HG03175 (cell line): ENCODE results near the gene TBCD.

ENCODE experiments used
- ATAC-seq: cut with Tn5 transposase; IDR thresholded peaks from one replicate; pipeline ENCODE4 v1.9.1; 2021; ENCODE audit warnings: mild to moderate bottlenecking, moderate library complexity; ENCODE audit not compliant: unreplicated experiment

The TBCD gene

GRCh38 chr17:82898976-82899514 lies 147.2 kb downstream of the TBCD start:
- ATAC-seq = no peak

GRCh38 chr17:82899941-82900340 lies 148.1 kb downstream of the TBCD start:
- no peak for ATAC-seq

GRCh38 chr17:82900741-82901140 lies 148.9 kb downstream of the TBCD start:
- no peak for ATAC-seq

GRCh38 chr17:82901356-82901755 lies 149.5 kb downstream of the TBCD start:
- ATAC-seq = no peak

GRCh38 chr17:82901856-82902255 lies 150.0 kb downstream of the TBCD start:
- ATAC-seq = no peak

GRCh38 chr17:82902972-82903874 lies 151.4 kb downstream of the TBCD start:
- no peak for ATAC-seq

GRCh38 chr17:82905130-82905529 lies 153.3 kb downstream of the TBCD start:
- ATAC-seq = no peak

- ATAC-seq = no peak
Measured at GRCh38 chr17:82907797-82908542, 156.1 kb downstream of the TBCD start.

- no peak for ATAC-seq
Measured at GRCh38 chr17:82908543-82909160, 156.8 kb downstream of the TBCD start.

- no peak for ATAC-seq
Measured at GRCh38 chr17:82909322-82909904, 157.5 kb downstream of the TBCD start.

GRCh38 chr17:82910041-82910481 lies 158.2 kb downstream of the TBCD start:
- ATAC-seq = no peak

GRCh38 chr17:82910770-82911169 lies 158.9 kb downstream of the TBCD start:
- ATAC-seq = no peak

GRCh38 chr17:82911822-82912221 lies 160.0 kb downstream of the TBCD start:
- ATAC-seq = no peak

GRCh38 chr17:82912484-82913089 lies 160.7 kb downstream of the TBCD start:
- ATAC-seq = no peak

GRCh38 chr17:82913304-82914043 lies 161.6 kb downstream of the TBCD start:
- no peak for ATAC-seq

- no peak for ATAC-seq
Measured at GRCh38 chr17:82914375-82914774, 162.5 kb downstream of the TBCD start.

GRCh38 chr17:82915010-82915756 lies 163.3 kb downstream of the TBCD start:
- ATAC-seq = no peak

- no peak for ATAC-seq
Measured at GRCh38 chr17:82915757-82916027, 163.8 kb downstream of the TBCD start.

GRCh38 chr17:82917699-82918345 lies 166.0 kb downstream of the TBCD start:
- no peak for ATAC-seq
